AG10803 (cell line): ENCODE measurements around the gene LRRC61.
"Not testable (repeated sequence)": the region's sequence is repeated elsewhere in the genome, so short reads cannot be mapped to it uniquely, and the experiment has no call there.

Source experiments
- DNase-seq: peaks from one replicate; pipeline ENCODE4 v3.0.0; 2010; ENCODE audit warnings: low read depth
- H3K4me3 ChIP-seq: 2 replicates; pipeline ENCODE4 v1.5.1; 2011; ENCODE audit warnings: mild to moderate bottlenecking, low read length, control low read depth
- TF ChIP-seq, protein P1 (sequence below): conservative IDR thresholded peaks from 2 replicates; pipeline ENCODE4 v1.5.1; 2011; ENCODE audit warnings: mild to moderate bottlenecking, low read length, control low read depth, inconsistent platforms

The LRRC61 gene

DNA sequence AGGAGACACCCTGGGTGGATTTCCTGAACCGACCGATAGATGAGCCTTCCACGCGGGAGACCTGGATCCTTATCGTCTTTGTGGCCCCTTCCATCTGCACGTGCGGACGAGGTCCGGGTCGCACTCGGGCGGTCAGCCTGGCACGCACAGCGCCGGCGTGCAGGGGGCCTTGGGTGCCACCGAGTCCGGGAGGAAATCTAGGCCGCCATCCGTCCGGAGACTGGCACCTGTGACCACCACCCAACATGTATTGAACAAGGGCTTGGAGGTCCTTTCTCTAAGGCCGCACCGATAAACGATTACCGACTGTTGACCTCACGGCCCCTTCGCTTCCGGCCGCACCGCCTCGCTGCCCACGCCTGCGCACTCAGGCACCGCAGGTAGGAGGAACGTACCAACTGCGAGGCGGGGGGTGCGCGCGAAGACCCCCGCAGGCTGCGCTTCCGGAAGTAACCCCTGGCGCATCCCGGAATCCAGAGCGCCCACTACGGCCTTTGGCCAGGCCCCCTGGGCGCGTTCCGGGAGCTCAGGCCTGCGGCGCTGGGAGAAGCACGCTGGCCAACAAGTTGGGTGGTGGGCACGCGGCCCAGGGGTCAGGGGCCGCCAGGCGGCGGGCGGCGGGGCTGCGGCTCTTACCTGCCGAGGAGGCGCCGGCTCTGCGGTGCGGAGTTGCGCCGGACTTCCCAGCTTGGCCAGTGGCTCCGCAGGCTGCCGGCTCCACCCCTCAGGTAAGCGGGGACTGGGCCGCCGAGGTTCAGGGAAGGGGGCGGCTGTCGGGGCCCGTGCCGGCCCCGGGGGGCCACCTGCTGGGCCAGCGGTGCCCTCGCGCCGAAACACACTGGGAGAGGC, at the start of gene LRRC61, which contains the start of gene ACTR3C:
Gene LRRC61, plus strand, starts transcription at position 523 of the 849 bp plus-strand sequence. CDS start 13,507 bp downstream, outside the sequence.
Gene ACTR3C, minus strand, starts transcription at position 713 of the 849 bp plus-strand sequence. CDS start 28,249 bp downstream, outside the sequence.
- DNase-seq: no peak
- H3K4me3 ChIP-seq: peak within 1 kb of the TSS; percentile 22
- TF ChIP-seq, protein P1, sequence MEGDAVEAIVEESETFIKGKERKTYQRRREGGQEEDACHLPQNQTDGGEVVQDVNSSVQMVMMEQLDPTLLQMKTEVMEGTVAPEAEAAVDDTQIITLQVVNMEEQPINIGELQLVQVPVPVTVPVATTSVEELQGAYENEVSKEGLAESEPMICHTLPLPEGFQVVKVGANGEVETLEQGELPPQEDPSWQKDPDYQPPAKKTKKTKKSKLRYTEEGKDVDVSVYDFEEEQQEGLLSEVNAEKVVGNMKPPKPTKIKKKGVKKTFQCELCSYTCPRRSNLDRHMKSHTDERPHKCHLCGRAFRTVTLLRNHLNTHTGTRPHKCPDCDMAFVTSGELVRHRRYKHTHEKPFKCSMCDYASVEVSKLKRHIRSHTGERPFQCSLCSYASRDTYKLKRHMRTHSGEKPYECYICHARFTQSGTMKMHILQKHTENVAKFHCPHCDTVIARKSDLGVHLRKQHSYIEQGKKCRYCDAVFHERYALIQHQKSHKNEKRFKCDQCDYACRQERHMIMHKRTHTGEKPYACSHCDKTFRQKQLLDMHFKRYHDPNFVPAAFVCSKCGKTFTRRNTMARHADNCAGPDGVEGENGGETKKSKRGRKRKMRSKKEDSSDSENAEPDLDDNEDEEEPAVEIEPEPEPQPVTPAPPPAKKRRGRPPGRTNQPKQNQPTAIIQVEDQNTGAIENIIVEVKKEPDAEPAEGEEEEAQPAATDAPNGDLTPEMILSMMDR: no peak

GRCh38 chr7:150276132-150276695, 46.9 kb upstream of the LRRC61 start:
- TF ChIP-seq, protein P1: peak; percentile 60
- peak; percentile 12 for DNase-seq
- not testable (repeated sequence) for H3K4me3 ChIP-seq

DNA sequence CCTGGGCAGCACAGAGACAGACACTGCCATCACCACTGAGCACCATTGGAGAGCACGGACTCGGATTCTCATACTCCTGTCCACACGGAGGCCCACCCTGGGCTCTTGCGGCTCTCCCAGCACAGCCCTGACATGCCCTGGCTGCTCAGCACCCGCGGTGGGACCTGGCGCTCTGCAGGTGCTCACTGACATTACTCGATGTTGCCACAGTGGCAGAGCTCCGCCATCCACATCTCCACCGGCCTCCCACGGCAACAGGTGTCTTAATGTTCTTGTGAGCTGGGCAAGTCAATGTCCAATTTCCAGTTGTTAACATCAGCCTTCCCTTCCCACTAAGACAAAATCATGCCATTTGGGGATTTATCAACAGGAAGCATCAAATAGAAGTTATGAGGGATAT, 44.8 kb upstream of the LRRC61 start:
- DNase-seq, H3K4me3 ChIP-seq: not testable (repeated sequence)

DNA sequence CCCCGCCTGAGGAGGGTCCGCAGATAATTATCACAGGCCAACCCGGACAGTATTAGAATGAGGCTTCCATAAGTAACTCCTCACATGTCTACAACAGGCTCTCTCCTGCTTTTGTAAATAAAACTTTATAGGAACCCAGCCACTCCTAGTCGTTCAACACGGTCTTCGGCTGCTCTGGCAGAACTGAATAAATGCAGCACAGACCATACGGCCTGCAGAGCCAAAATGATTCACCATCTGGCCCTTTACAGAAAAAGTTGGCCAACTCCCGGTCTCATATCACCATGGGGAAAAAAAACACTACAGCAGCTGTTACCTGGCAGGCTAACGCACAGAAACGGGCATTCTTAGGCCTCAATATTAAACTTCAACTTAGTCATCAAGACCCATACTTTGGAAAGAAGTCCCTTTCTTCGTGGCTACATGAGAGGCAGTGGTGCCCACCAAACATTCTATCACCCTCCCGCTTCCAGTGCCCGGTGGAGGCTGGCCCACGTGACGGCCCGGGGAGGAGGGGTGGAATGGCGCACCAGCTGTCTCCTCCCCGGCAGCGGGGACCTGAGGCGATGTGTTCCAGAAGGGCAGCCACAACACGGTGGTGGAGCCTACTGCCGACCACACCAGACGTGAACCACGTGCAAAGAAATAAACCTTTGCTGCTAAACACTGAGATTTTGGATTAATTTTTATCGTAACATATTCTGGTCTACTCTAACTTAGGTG, 41.3 kb upstream of the LRRC61 start:
- not testable (repeated sequence) for H3K4me3 ChIP-seq, DNase-seq

DNA sequence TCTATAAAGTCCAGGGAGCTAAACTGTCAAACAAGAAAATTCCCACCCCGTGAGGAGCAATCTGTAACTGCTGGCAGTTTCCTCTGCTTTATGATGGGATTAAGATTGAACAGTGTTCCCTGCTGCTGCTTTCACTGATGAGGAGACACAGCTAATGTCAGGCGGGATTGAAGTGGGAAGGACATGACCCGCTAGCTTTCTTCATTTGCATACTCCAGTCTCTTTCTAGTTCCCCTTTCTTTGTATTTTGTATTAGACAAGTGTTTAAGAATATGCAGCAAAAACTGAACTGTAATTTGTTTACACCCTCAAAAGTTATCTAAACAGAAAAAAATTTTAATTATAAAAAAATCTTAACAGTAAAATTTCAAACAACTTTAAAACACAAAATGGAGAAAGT, 40.0 kb upstream of the LRRC61 start:
- not testable (repeated sequence) for H3K4me3 ChIP-seq, DNase-seq

GRCh38 chr7:150283608-150284007, 39.5 kb upstream of the LRRC61 start:
- not testable (repeated sequence) for DNase-seq, H3K4me3 ChIP-seq

- DNase-seq: peak; percentile 3
- not testable (repeated sequence) for H3K4me3 ChIP-seq
- TF ChIP-seq, protein P1: peak; percentile 51
Measured at GRCh38 chr7:150285849-150286754, 37.1 kb upstream of the LRRC61 start.

DNA sequence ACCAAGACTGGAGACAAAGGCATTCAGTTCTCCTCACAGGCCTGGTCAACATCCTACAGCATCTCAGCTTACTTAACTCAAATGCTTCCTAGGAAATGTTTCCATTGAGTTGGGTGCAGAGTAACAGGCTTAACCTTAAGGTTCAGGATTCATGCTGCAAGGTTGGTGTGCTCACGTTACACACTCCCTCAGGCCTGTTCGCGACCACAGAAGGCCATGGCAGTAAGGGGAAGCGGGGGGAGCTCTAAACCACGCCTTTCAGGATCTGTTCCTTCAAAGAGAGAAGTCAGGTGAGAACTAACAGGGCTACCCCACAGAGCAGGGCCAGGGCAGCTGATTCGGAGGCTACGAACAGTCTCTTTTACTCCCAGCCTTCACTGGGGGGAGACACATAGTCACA, 35.3 kb upstream of the LRRC61 start:
- not testable (repeated sequence) for H3K4me3 ChIP-seq, DNase-seq

DNA sequence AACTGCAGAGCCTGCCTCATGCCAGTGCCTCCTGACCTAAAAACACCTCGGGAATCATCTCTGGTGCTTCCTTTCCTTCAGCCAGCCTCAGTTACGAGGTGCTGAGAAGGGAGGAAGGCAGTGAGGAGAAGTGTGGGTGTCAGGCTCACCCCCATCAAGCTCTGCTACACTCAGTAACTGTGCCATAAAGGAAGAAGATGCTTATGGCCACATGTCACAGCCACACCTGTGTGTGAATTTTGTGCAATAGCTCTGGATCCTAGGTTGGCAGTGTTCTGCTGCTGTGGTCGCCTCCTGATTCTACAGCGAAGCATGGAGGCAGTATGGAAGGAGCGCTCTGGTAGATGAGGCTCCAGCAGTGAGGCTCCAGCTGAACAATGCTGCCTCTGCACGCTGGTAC, 34.3 kb upstream of the LRRC61 start:
- DNase-seq, H3K4me3 ChIP-seq: not testable (repeated sequence)

GRCh38 chr7:150290317-150290716, 32.8 kb upstream of the LRRC61 start:
- not testable (repeated sequence) for DNase-seq

DNA sequence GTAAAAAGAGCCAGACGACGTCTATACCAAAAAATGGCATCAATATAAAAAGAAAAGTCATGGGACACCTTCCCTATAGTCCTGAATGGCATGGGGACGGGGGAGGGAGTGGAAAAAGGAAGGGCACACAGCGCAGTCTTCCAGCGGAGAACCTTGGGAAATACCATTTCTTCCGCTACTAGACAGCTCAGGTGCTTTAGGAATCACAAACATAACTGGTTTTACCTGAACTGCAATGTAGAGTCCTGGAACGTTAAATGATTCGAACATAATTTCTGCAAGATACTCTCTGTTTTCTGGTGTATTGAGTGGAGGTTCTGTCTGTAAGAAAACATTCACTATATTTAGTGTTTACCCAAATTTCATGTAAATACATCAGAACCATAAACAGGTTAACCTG, 28.1 kb upstream of the LRRC61 start:
- H3K4me3 ChIP-seq, DNase-seq: not testable (repeated sequence)

More at GRCh38 chr7:150290317-150290716, 32.8 kb upstream of the LRRC61 start:
- H3K4me3 ChIP-seq: not testable (repeated sequence)

DNA sequence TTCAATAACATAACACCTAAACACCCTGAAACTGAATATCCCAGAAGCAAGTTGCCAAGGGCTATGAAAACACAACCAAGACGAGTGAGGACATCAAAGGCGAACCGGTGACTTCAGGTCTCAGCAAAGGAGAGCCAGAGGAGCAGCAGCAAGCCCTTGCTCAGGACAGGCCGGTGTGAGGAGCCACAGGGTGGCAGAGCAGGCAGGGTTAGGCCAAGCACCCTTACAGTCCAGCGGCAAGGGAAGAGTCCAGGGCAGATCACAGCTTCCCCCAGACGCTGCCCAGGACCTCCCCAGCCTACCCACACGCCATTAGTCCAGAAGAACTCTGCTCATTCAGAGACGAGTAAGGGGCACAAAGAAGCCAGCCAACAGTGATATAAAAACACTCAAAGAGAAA, 27.5 kb upstream of the LRRC61 start:
- not testable (repeated sequence) for DNase-seq

GRCh38 chr7:150296802-150297201, 26.4 kb upstream of the LRRC61 start:
- not testable (repeated sequence) for H3K4me3 ChIP-seq, DNase-seq

More for the DNA sequence above, 27.5 kb upstream of the LRRC61 start:
- H3K4me3 ChIP-seq: not testable (repeated sequence)

- not testable (repeated sequence) for DNase-seq, H3K4me3 ChIP-seq
Measured at GRCh38 chr7:150297978-150298377, 25.2 kb upstream of the LRRC61 start.
